Thyroid gland (tissue), 4 donors: Measurements from ENCODE around the gene SYTL3. TPM values are rescaled to one million over a fixed set of nuclear protein-coding genes. Genes with fewer than 3 reads are reported as not detected.

Source experiments
- DNase-seq, 2 donors: peaks; one replicate each; pipeline ENCODE4 v3.0.0-alpha.2; 2019
- H3K27ac ChIP-seq, 3 donors: fragments of 200-600 bp; sonication (generic); 1 replicate in 2 of 3; 2 replicates in 1 of 3; pipeline ENCODE4 v1.5.1; 2016 to 2019; ENCODE audit warnings: mild to moderate bottlenecking in 1 of 3, moderate library complexity in 1 of 3
- H3K27me3 ChIP-seq: fragments of 200-600 bp; sonication (generic); one replicate; pipeline ENCODE4 v1.5.1; 2019
- H3K36me3 ChIP-seq, 2 donors: fragments of 200-600 bp; sonication (generic); one replicate each; pipeline ENCODE4 v1.5.1; 2016 to 2019
- H3K4me1 ChIP-seq, 2 donors: fragments of 200-600 bp; sonication (generic); one replicate each; pipeline ENCODE4 v1.5.1; 2017 to 2019
- H3K4me3 ChIP-seq, 3 donors: fragments of 200-600 bp; sonication (generic); replicated peaks in 1 of 3; 1 replicate in 2 of 3; 2 replicates in 1 of 3; pipeline ENCODE4 v1.5.1; 2016; ENCODE audit warnings: mild to moderate bottlenecking in 1 of 3
- H3K9me3 ChIP-seq: fragments of 200-600 bp; sonication (generic); one replicate; pipeline ENCODE4 v1.5.1; 2017
- POLR2A ChIP-seq, 2 donors: fragments of 450-650 bp; IDR thresholded peaks; one replicate each; pipeline ENCODE4 v1.6.1; 2017; ENCODE audit warnings: antibody characterized with exemption in 2 of 2, mild to moderate bottlenecking in 2 of 2, moderate library complexity in 1 of 2
- WGBS, 2 donors: methylation state at CpG; one replicate each; pipeline ENCODE4 v1.1.5; 2017; 5-methylcytosine and 5-hydroxymethylcytosine counted together
- intact Hi-C: fragments of 100-400 bp; cut with DNase I; formaldehyde crosslinking; loops from one replicate; pipeline ENCODE4 v1.15.1; 2023
- total RNA-seq, 4 donors: library from RNA; depleted of rRNA; stranded (reverse); fragments of >200 nt; gene quantifications; one replicate each; pipeline ENCODE4 v1.2.3, GENCODE V29; 2016
- TF ChIP-seq, protein P1 (sequence below), 6 experiments: fragments of 200-600 bp in 3 of 6; fragments of 450-650 bp in 3 of 6; sonication (generic) in 3 of 6; IDR thresholded peaks; one replicate each; pipeline ENCODE4 v1.5.1; 2016 to 2019; ENCODE audit warnings: antibody characterized with exemption in 6 of 6, mild to moderate bottlenecking in 2 of 6, inconsistent platforms in 1 of 6, moderate library complexity in 1 of 6

SYTL3 gene
- total RNA-seq, 4 donors from 2014 or later, result 16.9 to 33.0 (median 24.4) TPM

GRCh38 chr6:158665332-158665731 lies 15.5 kb downstream of the SYTL3 start:
- H3K27ac ChIP-seq, result peak overlapping the region; percentile 87 to 92 (median 90)
- H3K4me3 ChIP-seq, result no peak overlapping the region
- TF ChIP-seq, protein P1, sequence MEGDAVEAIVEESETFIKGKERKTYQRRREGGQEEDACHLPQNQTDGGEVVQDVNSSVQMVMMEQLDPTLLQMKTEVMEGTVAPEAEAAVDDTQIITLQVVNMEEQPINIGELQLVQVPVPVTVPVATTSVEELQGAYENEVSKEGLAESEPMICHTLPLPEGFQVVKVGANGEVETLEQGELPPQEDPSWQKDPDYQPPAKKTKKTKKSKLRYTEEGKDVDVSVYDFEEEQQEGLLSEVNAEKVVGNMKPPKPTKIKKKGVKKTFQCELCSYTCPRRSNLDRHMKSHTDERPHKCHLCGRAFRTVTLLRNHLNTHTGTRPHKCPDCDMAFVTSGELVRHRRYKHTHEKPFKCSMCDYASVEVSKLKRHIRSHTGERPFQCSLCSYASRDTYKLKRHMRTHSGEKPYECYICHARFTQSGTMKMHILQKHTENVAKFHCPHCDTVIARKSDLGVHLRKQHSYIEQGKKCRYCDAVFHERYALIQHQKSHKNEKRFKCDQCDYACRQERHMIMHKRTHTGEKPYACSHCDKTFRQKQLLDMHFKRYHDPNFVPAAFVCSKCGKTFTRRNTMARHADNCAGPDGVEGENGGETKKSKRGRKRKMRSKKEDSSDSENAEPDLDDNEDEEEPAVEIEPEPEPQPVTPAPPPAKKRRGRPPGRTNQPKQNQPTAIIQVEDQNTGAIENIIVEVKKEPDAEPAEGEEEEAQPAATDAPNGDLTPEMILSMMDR (IDR thresholded peaks at IDR 0.05), result no peak
- TF ChIP-seq POLR2A (IDR thresholded peaks at IDR 0.05), result no peak
- no peaks in the 10 kb centered on the region for H3K36me3 ChIP-seq
- 54 to 73% methylated on average over 14 of the region's 18 CpGs for WGBS, 2 donors
- DNase-seq, result peak in 1 of 2 donors; percentile 38
- peaks cover 87 to 91% of the 10 kb centered on the region in 2 donors for H3K4me1 ChIP-seq
- H3K9me3 ChIP-seq, result no peaks in the 10 kb centered on the region
- H3K27me3 ChIP-seq, result no peaks in the 10 kb centered on the region
- intact Hi-C loops, result no loop called here

DNA sequence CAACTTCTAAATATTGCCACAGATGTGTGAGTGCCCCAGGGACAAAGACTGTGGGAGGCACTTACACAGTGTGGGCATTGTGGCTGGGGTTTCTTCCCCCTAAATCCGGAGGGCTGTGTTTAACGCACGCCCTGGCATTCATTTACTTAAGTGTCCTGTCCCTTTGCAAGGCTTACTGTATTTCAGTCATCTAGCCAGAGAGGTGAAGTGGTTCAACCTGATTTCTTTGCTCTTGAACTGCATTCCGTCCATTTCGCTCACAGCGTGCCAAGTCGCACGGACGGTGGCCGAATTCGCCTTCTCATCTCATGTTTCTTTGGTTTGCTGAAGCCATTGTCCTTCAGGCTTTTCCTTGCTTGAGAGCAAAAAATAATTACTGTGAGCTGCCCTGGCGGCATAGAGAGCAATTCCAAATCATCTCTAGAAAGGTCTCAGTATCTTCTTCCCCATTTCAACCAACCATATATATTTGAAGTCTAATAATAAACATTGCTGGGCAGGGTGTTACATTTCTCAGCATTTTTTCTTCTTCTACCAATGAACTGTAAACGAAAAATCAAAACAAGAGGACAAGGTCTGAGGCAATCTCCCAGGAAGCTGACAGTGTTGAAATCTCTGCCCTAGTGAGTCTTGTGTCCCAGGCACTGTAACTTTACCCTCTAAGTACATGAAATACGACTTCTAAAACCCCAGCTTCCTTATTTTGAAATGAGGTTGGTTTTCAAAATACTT lies 16.9 kb downstream of the SYTL3 start:
- WGBS, 2 donors, result 27 to 47% methylated on average over 14 of the region's 14 CpGs
- Histone ChIP-seq H3K27me3 (no peaks in the 10 kb centered on the region), H3K9me3 (no peaks in the 10 kb centered on the region), H3K36me3 (no peaks in the 10 kb centered on the region), H3K4me1 (peaks cover 89 to 94% of the 10 kb centered on the region in 2 donors), H3K4me3 (no peak overlapping the region), H3K27ac (peak overlapping the region; percentile 87 to 92 (median 90))
- DNase-seq, result peak; percentile 93 to 95
- TF ChIP-seq, protein P1 (IDR thresholded peaks at IDR 0.05), result no peak
- TF ChIP-seq POLR2A (IDR thresholded peaks at IDR 0.05), result no peak
- intact Hi-C loops, result no loop called here

GRCh38 chr6:158667360-158667981 lies 17.6 kb downstream of the SYTL3 start:
- Histone ChIP-seq H3K27ac (peak overlapping the region; percentile 87 to 92 (median 90)), H3K4me1 (peaks cover 86 to 93% of the 10 kb centered on the region in 2 donors), H3K4me3 (no peak overlapping the region), H3K9me3 (no peaks in the 10 kb centered on the region), H3K36me3 (no peaks in the 10 kb centered on the region), H3K27me3 (no peaks in the 10 kb centered on the region)
- intact Hi-C loops, result no loop called here
- 66 to 68% methylated on average over 8 of the region's 8 CpGs for WGBS, 2 donors
- no peak for DNase-seq
- TF ChIP-seq, protein P1 (IDR thresholded peaks at IDR 0.05), result no peak
- no peak for TF ChIP-seq POLR2A (IDR thresholded peaks at IDR 0.05)

DNA sequence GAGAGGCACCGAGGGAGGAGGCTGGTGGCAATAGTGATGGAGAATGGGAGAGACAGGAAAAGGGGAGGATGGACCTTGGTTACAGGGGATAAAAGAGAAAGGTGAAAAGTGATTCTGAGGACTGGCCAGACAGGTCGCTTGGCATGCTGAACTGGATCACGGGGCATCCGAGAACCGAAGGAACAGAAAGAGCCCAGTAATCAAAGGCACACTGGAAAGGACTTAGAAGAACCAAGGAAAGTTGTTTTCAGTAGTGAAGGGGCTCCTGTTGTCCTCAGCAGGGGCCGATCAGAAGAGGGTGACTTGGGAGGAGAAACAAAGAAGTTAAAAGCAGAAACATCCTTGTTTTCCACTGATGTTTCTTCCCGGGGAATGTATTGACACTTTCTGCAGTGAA lies 18.9 kb downstream of the SYTL3 start:
- Histone ChIP-seq H3K27me3 (no peaks in the 10 kb centered on the region), H3K4me1 (peaks cover 82 to 88% of the 10 kb centered on the region in 2 donors), H3K27ac (peak overlapping the region; percentile 87 to 92 (median 90)), H3K4me3 (no peak overlapping the region), H3K36me3 (no peaks in the 10 kb centered on the region), H3K9me3 (no peaks in the 10 kb centered on the region)
- TF ChIP-seq, protein P1 (IDR thresholded peaks at IDR 0.05), result no peak
- no peak for TF ChIP-seq POLR2A (IDR thresholded peaks at IDR 0.05)
- peak; percentile 64 to 69 for DNase-seq
- intact Hi-C loops, result no loop called here
- WGBS, 2 donors, result 33 to 45% methylated on average over 7 of the region's 7 CpGs
